ENCODE results near the gene SIGLEC12.

The SIGLEC12 gene

DNA sequence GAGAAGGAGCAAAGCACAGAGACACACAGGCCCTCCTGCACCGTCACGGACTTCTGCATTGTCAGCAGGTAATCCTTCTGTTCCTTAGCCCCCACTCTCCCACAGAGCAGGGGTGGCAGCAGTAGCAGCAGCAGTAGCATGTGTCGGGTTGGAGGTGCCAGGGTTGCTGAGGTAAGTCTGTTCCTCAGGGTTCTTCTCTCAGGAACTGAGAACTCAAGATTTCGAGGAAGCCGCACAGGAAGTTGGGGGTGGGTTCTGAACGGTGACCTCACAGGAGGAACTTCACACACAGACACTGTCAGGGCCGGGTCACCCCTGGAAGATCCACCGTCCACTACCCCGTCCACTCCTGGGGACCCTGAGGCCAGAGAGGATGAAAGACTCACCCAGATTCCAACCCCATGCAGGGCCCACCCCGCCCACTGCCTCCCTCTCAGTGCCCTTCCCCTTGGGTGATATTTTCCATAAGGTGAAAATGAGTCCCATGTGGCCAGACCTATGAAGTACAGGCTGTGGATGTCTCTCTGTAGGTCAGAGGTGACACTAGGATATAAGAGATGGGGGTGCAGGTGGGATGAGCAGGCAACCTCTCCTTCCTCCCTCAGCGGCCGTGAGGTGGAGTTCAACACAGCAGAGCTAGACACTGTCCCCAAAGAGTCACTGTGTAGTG, at the start of gene SIGLEC12:
Gene SIGLEC12 (minus strand): TSS at position 207 of the 670 bp plus-strand sequence. CDS start 67 bp downstream, at position 140.
- peak; percentile 50 for DNase-seq

GRCh38 chr19:51550848-51551672, 49.5 kb upstream of the SIGLEC12 start:
- DNase-seq = no peak

- no peak for DNase-seq
Measured at GRCh38 chr19:51549533-51550324, 48.1 kb upstream of the SIGLEC12 start.

DNA sequence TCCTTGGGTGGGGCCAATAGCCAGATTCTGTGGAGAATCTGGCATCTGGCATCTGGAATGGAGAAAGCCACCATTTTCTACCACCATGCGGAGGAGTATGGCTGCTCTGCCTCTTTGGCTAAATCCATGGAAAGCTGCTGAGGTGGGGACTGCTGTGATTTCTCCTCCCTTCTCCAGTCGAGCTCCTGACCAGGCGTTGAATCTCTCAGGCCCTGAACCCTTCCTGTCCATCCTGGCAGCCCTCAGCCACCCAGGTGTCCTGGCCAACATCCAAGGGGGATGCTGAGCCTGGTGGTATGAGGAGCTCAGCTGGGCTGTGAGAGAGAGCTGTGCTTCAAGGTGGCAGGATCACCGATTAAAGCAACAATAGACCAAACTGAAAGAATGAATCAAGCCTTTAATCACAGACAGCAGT, 47.3 kb upstream of the SIGLEC12 start:
- DNase-seq = no peak

DNA sequence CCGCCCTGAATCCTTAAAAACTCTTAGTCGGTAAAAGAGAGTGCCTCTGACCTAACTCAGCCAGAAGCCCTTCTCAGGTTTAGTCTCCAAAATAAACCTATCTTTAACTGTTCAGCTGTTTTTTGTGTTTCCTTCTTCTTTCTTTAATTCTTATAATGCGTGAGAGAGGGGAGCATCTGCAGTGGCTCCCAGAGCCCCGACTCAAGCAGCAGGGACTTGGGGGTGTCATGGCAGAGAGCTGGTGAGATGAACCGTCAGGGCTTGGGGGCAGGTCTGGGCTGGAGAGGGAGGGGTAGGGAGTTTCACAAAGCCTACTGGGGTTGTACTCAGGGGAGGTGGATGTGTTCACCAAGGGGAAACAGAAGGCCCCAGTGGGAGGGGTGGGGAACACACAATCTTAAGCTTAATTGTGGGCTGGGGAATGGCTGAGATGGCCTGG, 46.6 kb upstream of the SIGLEC12 start:
- no peak for DNase-seq

- DNase-seq = no peak
Measured at GRCh38 chr19:51547397-51548212, 46.0 kb upstream of the SIGLEC12 start.

- DNase-seq = peak; percentile 59
Measured at GRCh38 chr19:51546650-51547396, 45.2 kb upstream of the SIGLEC12 start.

GRCh38 chr19:51546107-51546649, 44.6 kb upstream of the SIGLEC12 start:
- DNase-seq = no peak

DNA sequence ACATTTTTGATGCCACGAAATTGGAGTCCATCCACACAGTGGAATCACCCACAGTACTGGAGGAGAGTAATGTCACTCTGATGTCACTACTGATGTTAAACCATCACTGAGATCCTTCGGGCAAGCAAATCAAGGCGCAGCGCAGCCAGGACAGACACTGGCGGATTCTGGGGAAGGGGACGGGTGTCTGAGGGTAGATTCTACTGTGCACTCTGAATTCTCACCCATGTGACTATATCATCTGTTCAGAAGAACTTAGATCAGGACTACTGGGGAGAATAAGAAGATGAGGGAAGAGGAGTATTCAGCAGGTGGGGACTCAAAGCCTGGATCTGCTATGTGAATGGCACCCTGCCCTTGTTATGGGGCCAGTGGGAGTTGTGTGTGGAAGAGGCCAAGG, 42.4 kb upstream of the SIGLEC12 start:
- no peak for DNase-seq

- DNase-seq = no peak
Measured at GRCh38 chr19:51542699-51543098, 41.1 kb upstream of the SIGLEC12 start.

GRCh38 chr19:51541458-51542357, 40.1 kb upstream of the SIGLEC12 start:
- DNase-seq = no peak

DNA sequence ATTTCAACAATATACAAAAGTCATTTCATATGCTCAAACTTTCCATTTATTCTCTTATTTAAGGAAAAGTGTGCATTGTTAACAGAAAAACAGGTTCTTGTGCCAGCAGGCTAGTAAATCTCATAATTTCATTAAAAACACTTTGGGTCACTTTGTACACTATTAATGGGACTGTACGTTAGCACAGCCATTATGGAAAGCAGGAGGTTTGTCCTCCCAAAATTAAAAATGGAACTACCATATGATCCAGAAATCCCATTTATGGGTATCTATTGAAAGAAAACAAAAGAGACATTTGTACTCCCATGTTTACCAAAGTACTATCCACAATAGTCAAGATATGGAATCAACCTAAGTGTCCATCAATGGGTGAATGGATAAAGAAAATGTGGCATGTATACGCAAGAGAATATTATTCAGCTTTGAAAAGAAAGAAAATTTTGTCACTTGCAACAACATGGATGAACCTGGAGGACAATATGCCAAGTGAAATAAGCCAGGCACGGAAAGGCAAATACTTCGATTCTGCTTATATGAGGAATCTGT, 38.3 kb upstream of the SIGLEC12 start:
- DNase-seq = no peak

- no peak for DNase-seq
Measured at GRCh38 chr19:51535535-51535934, 33.9 kb upstream of the SIGLEC12 start.

DNA sequence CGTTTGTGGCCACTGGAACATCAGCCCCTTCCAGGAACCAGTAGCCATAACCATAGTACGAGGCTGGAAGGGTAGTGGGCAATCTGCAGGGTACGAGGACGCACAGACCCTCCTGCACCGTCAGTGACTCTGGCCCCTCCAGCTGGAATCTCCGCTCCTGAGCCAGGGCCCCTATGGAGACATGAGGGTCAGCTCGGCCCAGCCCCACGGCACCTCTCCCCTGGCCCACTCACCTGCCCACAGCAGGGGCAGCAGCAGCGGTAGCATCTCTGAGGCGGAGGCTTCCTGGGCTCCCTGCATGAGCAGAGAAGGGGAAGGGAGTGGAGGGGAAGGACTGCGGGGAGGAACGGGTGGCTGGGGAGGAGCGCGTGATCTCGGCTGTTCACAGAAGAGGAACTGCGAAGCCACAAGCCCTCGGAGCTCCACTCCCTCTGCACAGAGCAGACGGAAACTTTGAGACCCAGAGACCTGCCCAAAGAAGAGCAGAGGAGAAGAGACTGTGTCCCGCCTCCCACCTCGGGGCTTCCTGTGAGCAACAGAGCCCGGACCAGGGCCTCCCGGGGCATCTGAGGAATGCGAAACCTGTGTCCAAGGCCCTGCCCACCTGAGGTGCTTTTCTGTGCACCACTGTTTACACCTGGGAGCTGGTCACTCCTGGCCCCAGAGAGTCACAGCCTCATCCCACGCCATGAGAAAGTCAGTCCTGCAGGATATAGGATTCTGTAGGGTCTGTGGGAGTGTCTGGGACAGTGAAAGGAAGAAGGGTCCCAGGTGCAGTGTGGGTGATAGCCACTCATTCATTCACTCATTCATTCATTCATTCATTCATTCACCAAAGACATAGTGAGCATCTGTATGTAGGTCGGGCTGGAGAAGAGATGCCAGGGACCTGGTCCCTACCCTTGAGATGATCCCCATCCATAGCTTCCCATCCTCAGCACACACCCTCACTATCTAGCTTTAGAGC, 30.0 kb upstream of the SIGLEC12 start, which contains the start of gene SIGLEC6:
Gene SIGLEC6 (minus strand): TSS at position 322 of the 967 bp plus-strand sequence. CDS start 22 bp downstream, at position 300.
- no peak for DNase-seq

DNA sequence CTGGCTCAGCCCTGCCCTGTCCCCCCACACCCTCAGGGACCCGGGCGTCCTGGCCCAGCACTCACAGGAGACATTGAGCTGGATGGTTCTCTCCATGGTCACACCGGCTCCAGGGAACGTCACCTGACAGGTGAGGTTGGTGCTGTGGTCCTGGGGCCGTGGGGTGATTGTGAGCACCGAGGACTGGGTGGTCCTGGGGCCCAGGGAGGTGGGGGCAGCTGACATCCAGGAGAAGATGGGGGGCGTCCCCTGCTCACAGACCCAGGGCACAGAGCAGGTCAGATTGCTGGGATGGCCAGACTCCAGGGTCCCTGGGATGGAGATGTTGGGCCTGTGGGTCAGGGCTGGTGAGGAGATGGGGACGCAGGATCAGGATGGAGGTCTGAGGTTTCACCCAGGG, 29.0 kb upstream of the SIGLEC12 start:
- DNase-seq = no peak

- no peak for DNase-seq
Measured at GRCh38 chr19:51529301-51529700, 27.7 kb upstream of the SIGLEC12 start.

- DNase-seq = no peak
Measured at GRCh38 chr19:51525651-51526050, 24.1 kb upstream of the SIGLEC12 start.

DNA sequence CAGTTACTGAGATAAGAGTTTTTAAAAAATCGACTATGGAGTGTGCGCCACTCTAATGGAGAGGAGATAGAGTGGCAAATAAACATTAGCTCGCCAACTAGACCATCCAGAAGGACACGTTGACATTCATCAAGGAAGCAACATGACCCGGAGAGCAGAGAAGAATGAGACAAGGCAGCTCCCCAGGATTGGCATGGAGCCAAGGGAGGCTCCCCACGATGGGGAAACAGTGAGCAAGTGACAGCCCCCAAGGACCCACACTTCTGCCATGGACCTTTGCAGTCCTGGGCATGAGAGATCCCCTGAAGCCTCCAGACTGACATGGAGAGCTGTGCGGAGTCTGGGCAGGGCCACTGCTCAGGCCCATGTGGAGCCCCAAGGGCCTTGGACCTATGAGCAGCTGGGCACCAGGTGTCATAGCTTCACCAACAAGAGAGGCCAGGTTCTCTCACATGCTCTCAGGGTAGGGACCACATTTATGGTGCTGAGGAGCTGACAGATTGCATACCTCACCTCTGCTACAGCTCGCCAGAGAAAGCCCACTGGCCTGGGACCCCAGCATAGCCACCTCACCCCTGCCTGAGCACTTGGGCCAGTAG, 23.2 kb upstream of the SIGLEC12 start:
- no peak for DNase-seq

All from stimulated activated CD8-positive, alpha-beta memory T cell treated with anti-CD3 and anti-CD28 coated beads, Interleukin-4, amount 100 ng/mL, for 48 hours (primary cell).